Tibial nerve (tissue), 4 donors: ENCODE data around the gene TAS2R16.

ENCODE experiments used
- EP300 ChIP-seq, 2 donors: sonication (generic); formaldehyde crosslinking; IDR thresholded peaks; one replicate each; pipeline ENCODE4 v1.6.1; 2017; ENCODE audit warnings: antibody characterized with exemption in 2 of 2, mild to moderate bottlenecking in 1 of 2
- POLR2A ChIP-seq, 2 donors: fragments of 450-650 bp; IDR thresholded peaks; one replicate each; pipeline ENCODE4 v1.6.1; 2017; ENCODE audit warnings: antibody characterized with exemption in 2 of 2, mild to moderate bottlenecking in 2 of 2, moderate library complexity in 2 of 2
- TF ChIP-seq, protein P1 (sequence below), 5 experiments: fragments of 200-600 bp in 3 of 5; fragments of 450-650 bp in 2 of 5; sonication (generic) in 3 of 5; IDR thresholded peaks; one replicate each; pipeline ENCODE4 v1.5.1; 2016 to 2019; ENCODE audit warnings: antibody characterized with exemption in 5 of 5, mild to moderate bottlenecking in 3 of 5, moderate library complexity in 2 of 5

- TF ChIP-seq, protein P1, sequence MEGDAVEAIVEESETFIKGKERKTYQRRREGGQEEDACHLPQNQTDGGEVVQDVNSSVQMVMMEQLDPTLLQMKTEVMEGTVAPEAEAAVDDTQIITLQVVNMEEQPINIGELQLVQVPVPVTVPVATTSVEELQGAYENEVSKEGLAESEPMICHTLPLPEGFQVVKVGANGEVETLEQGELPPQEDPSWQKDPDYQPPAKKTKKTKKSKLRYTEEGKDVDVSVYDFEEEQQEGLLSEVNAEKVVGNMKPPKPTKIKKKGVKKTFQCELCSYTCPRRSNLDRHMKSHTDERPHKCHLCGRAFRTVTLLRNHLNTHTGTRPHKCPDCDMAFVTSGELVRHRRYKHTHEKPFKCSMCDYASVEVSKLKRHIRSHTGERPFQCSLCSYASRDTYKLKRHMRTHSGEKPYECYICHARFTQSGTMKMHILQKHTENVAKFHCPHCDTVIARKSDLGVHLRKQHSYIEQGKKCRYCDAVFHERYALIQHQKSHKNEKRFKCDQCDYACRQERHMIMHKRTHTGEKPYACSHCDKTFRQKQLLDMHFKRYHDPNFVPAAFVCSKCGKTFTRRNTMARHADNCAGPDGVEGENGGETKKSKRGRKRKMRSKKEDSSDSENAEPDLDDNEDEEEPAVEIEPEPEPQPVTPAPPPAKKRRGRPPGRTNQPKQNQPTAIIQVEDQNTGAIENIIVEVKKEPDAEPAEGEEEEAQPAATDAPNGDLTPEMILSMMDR (IDR thresholded peaks at IDR 0.05), result no peak
- no peak for TF ChIP-seq POLR2A (IDR thresholded peaks at IDR 0.05)
- TF ChIP-seq EP300 (IDR thresholded peaks at IDR 0.05), result no peak
Measured at GRCh38 chr7:122949186-122949585, 46.3 kb downstream of the TAS2R16 start.
